WTC11 (cell line): ENCODE data around the gene PROSER3. TPM values are rescaled to one million over a fixed set of nuclear protein-coding genes. Genes with fewer than 3 reads are reported as not detected.

Experiments
- ATAC-seq: fragments of 200-7000 bp; cut with Tn5 transposase; 2 replicates; pipeline ENCODE4 v1.10.0; 2021; ENCODE audit warnings: mild to moderate bottlenecking, moderate library complexity
- CTCF ChIA-PET: fragments of 300-600 bp; sonication (Branson Sonifier 250); formaldehyde crosslinking; loops from one replicate; lab custom pipeline; 2021; ENCODE audit warnings: antibody characterized with exemption; lab: Charles Lee
- POLR2A ChIA-PET: fragments of 350-600 bp; sonication (Branson Sonifier 250); formaldehyde crosslinking; loops from one replicate; lab custom pipeline; 2021; ENCODE audit warnings: antibody characterized with exemption; lab: Charles Lee
- DNase-seq: peaks from one replicate; pipeline ENCODE4 v3.0.0; 2021; ENCODE audit warnings: low spot score
- H3K27ac Mint-ChIP-seq: 2 replicates; pipeline ENCODE4 v1.8.0; 2021; ENCODE audit warnings: mixed read lengths
- H3K27me3 Mint-ChIP-seq: 2 replicates; pipeline ENCODE4 v1.8.0; 2021; ENCODE audit warnings: low read depth, mild to moderate bottlenecking, moderate library complexity, mixed read lengths
- H3K36me3 Mint-ChIP-seq: 2 replicates; pipeline ENCODE4 v1.8.0; 2021; ENCODE audit warnings: mixed read lengths
- H3K4me1 Mint-ChIP-seq: 2 replicates; pipeline ENCODE4 v1.8.0; 2022; ENCODE audit warnings: mixed read lengths
- H3K4me3 Mint-ChIP-seq: 2 replicates; pipeline ENCODE4 v1.8.0; 2021; ENCODE audit warnings: mild to moderate bottlenecking, moderate library complexity, mixed read lengths
- H3K9me3 Mint-ChIP-seq: 2 replicates; pipeline ENCODE4 v1.8.0; 2021; ENCODE audit warnings: mixed read lengths
- FOXK1 ChIP-seq: sonication (generic); formaldehyde crosslinking; IDR thresholded peaks from 2 replicates; pipeline ENCODE4 v1.8.0; 2022; ENCODE audit warnings: mild to moderate bottlenecking, moderate library complexity, missing genetic modification reagents
- NFATC4 ChIP-seq: fragments of 250-450 bp; sonication (Bioruptor Pico); IDR thresholded peaks from 2 replicates; pipeline ENCODE4 v1.9.0; 2021; ENCODE audit warnings: mild to moderate bottlenecking
- NR3C1 ChIP-seq: sonication (generic); formaldehyde crosslinking; conservative IDR thresholded peaks from 2 replicates; pipeline ENCODE4 v1.8.1; 2023; ENCODE audit warnings: low read depth, mild to moderate bottlenecking, missing genetic modification reagents
- RELA ChIP-seq: sonication (generic); formaldehyde crosslinking; IDR thresholded peaks from 2 replicates; pipeline ENCODE4 v1.8.1; 2022; ENCODE audit warnings: missing genetic modification reagents, mild to moderate bottlenecking, borderline replicate concordance
- RORB ChIP-seq: fragments of 250-450 bp; sonication (Bioruptor Pico); IDR thresholded peaks from 2 replicates; pipeline ENCODE4 v1.9.0; 2021; ENCODE audit warnings: mild to moderate bottlenecking
- TEAD4 ChIP-seq: sonication (generic); formaldehyde crosslinking; IDR thresholded peaks from 2 replicates; pipeline ENCODE4 v1.8.0; 2022; ENCODE audit warnings: mild to moderate bottlenecking, missing genetic modification reagents
- ZNF219 ChIP-seq: sonication (generic); formaldehyde crosslinking; IDR thresholded peaks from 2 replicates; pipeline ENCODE4 v1.8.0; 2023; ENCODE audit warnings: missing genetic modification reagents, mild to moderate bottlenecking, borderline replicate concordance
- ZNF232 ChIP-seq: sonication (generic); formaldehyde crosslinking; IDR thresholded peaks from 2 replicates; pipeline ENCODE4 v1.8.0; 2022; ENCODE audit warnings: mild to moderate bottlenecking, missing genetic modification reagents
- total RNA-seq: library from RNA; stranded (reverse); gene quantifications from 3 replicates; pipeline ENCODE4 v1.2.3, GENCODE V29; 2021
- TF ChIP-seq, protein P1 (sequence below): sonication (generic); formaldehyde crosslinking; IDR thresholded peaks from 2 replicates; pipeline ENCODE4 v1.8.1; 2023; ENCODE audit warnings: mild to moderate bottlenecking, missing genetic modification reagents
- TF ChIP-seq, protein P2 (sequence below): sonication (generic); formaldehyde crosslinking; IDR thresholded peaks from 2 replicates; pipeline ENCODE4 v1.8.1; 2022; ENCODE audit warnings: missing genetic modification reagents, borderline replicate concordance
- TF ChIP-seq, protein P3 (sequence below): fragments of 250-450 bp; sonication (Bioruptor Pico); conservative IDR thresholded peaks from 2 replicates; pipeline ENCODE4 v1.9.0; 2021; ENCODE audit warnings: mild to moderate bottlenecking
- TF ChIP-seq, protein P4 (sequence below): sonication (generic); formaldehyde crosslinking; IDR thresholded peaks from 2 replicates; pipeline ENCODE4 v1.8.1; 2022; ENCODE audit warnings: low read depth, missing genetic modification reagents, borderline replicate concordance
- TF ChIP-seq, protein P5 (sequence below): sonication (generic); formaldehyde crosslinking; IDR thresholded peaks from 2 replicates; pipeline ENCODE4 v1.8.1; 2022; ENCODE audit warnings: mild to moderate bottlenecking, moderate library complexity, missing genetic modification reagents
- TF ChIP-seq, protein P6 (sequence below): sonication (generic); formaldehyde crosslinking; IDR thresholded peaks from 2 replicates; pipeline ENCODE4 v1.8.0; 2023; ENCODE audit warnings: missing genetic modification reagents

The PROSER3 gene
- total RNA-seq, 1 experiment from 2014 or later, result 32.9 TPM

DNA sequence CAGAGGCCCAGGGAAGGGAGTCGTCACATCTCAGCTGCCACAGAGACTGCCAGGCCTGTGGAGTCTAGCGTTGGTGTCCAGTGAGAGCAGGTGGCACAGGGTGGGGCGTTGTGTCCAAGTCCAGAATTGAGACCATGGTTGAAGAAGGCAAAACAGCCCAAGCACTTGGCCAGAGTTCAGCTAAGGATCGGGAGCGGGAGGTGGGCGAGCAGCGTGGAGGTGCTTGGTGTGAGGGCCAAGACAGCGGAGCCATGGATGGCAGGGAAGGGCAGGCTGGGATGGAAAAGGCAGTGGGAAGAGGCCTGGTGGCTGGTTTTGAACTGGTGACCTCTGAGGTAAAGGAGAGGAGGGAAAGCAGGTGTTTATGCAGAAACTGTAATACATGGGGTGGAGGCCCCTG lies 23.7 kb upstream of the PROSER3 start:
- CTCF ChIA-PET, result no interaction called here
- POLR2A ChIA-PET, result no interaction called here

DNA sequence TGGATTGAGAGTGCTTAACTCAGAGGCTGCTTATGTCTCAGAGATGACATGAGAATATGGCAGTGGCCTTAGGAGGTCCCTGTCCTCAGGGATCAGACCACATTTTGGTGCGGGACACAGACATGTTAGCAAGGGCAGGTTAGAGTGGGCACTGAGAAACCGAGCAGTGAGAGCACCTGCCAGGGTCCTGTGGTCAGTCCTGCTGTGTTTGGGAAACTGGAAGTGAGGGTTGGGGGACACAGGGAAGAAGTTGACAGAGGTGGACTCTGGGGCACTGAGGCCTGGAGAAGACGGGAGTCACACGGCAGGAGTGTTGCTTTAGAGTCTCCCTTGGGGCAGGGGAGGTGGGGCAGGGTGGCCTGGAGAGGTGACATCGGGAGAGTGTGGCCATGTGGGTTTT lies 23.1 kb upstream of the PROSER3 start:
- peaks cover 44% of the 10 kb centered on the region for H3K36me3 Mint-ChIP-seq
- ChIA-PET CTCF (no interaction called here), POLR2A (no interaction called here)
- TF ChIP-seq RELA (CRISPR knock-in tag) (no peak), ZNF219 (CRISPR knock-in tag) (no peak), FOXK1 (no peak), NR3C1 (CRISPR knock-in tag) (no peak)
- TF ChIP-seq, protein P1, sequence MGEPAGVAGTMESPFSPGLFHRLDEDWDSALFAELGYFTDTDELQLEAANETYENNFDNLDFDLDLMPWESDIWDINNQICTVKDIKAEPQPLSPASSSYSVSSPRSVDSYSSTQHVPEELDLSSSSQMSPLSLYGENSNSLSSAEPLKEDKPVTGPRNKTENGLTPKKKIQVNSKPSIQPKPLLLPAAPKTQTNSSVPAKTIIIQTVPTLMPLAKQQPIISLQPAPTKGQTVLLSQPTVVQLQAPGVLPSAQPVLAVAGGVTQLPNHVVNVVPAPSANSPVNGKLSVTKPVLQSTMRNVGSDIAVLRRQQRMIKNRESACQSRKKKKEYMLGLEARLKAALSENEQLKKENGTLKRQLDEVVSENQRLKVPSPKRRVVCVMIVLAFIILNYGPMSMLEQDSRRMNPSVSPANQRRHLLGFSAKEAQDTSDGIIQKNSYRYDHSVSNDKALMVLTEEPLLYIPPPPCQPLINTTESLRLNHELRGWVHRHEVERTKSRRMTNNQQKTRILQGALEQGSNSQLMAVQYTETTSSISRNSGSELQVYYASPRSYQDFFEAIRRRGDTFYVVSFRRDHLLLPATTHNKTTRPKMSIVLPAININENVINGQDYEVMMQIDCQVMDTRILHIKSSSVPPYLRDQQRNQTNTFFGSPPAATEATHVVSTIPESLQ (CRISPR knock-in tag), result no peak
- TF ChIP-seq, protein P2, sequence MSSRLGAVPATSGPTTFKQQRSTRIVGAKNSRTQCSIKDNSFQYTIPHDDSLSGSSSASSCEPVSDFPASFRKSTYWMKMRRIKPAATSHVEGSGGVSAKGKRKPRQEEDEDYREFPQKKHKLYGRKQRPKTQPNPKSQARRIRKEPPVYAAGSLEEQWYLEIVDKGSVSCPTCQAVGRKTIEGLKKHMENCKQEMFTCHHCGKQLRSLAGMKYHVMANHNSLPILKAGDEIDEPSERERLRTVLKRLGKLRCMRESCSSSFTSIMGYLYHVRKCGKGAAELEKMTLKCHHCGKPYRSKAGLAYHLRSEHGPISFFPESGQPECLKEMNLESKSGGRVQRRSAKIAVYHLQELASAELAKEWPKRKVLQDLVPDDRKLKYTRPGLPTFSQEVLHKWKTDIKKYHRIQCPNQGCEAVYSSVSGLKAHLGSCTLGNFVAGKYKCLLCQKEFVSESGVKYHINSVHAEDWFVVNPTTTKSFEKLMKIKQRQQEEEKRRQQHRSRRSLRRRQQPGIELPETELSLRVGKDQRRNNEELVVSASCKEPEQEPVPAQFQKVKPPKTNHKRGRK (CRISPR knock-in tag), result no peak
- no peaks in the 10 kb centered on the region for H3K9me3 Mint-ChIP-seq
- H3K4me1 Mint-ChIP-seq, result peaks cover 2% of the 10 kb centered on the region; the same call in 1 of the 2 replicates
- no peak for DNase-seq
- no peaks in the 10 kb centered on the region for H3K27me3 Mint-ChIP-seq
- peak overlapping the region; percentile 57; the same call in 1 of the 2 replicates for H3K27ac Mint-ChIP-seq
- no peak overlapping the region for H3K4me3 Mint-ChIP-seq
- no peak for ATAC-seq

More for the DNA sequence above, 23.7 kb upstream of the PROSER3 start:
- no peak for ATAC-seq
- no peaks in the 10 kb centered on the region for H3K9me3 Mint-ChIP-seq
- no peak overlapping the region for H3K4me3 Mint-ChIP-seq
- DNase-seq, result no peak
- peaks cover 50% of the 10 kb centered on the region for H3K36me3 Mint-ChIP-seq
- 0 out of 2 replicates have a peak, but pooled peaks cover 2% of the 10 kb centered on the region for H3K4me1 Mint-ChIP-seq
- TF ChIP-seq, protein P3, sequence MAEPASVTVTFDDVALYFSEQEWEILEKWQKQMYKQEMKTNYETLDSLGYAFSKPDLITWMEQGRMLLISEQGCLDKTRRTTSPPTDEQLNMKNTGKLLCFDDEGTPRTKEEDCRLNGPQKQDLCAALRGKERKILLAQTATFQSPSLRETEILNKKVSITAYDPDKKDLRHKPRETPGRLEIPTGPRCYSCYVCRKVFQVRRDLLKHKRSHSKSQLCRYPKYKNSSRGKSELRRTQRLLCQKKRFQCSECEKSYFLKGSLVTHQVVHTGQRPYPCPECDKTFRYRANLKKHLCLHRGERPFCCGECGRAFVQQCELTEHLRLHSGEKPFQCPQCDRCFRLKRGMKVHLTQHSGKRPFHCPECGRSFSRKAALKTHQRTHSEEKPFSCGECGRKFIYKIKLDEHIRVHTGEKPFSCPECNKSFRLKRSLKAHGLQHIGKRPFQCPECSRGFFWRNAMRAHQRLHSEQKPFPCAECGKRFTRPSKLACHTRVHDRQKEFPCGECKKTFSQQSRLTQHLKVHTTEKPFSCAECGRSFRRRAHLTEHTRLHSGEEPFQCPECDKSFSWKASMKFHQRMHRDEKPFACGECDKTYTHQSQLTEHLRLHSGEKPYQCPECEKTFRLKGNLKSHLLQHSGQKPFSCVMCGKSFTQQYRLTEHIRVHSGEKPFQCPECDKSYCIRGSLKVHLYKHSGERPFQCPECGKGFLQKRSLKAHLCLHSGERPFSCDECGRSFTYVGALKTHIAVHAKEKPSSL, result no peak
- TF ChIP-seq TEAD4 (CRISPR knock-in tag) (no peak), RORB (CRISPR knock-in tag) (no peak), NFATC4 (CRISPR knock-in tag) (no peak), ZNF232 (CRISPR knock-in tag) (no peak)
- TF ChIP-seq, protein P4, sequence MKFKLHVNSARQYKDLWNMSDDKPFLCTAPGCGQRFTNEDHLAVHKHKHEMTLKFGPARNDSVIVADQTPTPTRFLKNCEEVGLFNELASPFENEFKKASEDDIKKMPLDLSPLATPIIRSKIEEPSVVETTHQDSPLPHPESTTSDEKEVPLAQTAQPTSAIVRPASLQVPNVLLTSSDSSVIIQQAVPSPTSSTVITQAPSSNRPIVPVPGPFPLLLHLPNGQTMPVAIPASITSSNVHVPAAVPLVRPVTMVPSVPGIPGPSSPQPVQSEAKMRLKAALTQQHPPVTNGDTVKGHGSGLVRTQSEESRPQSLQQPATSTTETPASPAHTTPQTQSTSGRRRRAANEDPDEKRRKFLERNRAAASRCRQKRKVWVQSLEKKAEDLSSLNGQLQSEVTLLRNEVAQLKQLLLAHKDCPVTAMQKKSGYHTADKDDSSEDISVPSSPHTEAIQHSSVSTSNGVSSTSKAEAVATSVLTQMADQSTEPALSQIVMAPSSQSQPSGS (CRISPR knock-in tag), result no peak
- TF ChIP-seq, protein P5, sequence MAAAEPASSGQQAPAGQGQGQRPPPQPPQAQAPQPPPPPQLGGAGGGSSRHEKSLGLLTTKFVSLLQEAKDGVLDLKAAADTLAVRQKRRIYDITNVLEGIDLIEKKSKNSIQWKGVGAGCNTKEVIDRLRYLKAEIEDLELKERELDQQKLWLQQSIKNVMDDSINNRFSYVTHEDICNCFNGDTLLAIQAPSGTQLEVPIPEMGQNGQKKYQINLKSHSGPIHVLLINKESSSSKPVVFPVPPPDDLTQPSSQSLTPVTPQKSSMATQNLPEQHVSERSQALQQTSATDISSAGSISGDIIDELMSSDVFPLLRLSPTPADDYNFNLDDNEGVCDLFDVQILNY (CRISPR knock-in tag), result no peak
- TF ChIP-seq, protein P6, sequence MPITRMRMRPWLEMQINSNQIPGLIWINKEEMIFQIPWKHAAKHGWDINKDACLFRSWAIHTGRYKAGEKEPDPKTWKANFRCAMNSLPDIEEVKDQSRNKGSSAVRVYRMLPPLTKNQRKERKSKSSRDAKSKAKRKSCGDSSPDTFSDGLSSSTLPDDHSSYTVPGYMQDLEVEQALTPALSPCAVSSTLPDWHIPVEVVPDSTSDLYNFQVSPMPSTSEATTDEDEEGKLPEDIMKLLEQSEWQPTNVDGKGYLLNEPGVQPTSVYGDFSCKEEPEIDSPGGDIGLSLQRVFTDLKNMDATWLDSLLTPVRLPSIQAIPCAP, result no peak
- no peaks in the 10 kb centered on the region for H3K27me3 Mint-ChIP-seq
- peak overlapping the region; percentile 54; the same call in 1 of the 2 replicates for H3K27ac Mint-ChIP-seq
